OCI-LY7 (cell line): ENCODE data around the gene MIA. TPM values are rescaled to one million over a fixed set of nuclear protein-coding genes. Genes with fewer than 3 reads are reported as not detected.

ENCODE experiments used
- BruUV-seq: library from RNA; stranded (reverse); fragments of 400-500 nt; replicated peaks from 2 replicates; lab custom pipeline; 2021; lab: Mats Ljungman, UMichigan
- CTCF ChIA-PET: fragments of 300-600 bp; sonication (Branson Sonifier 250); formaldehyde crosslinking; loops from one replicate; lab custom pipeline; 2022; ENCODE audit warnings: antibody characterized with exemption; ENCODE audit not compliant: unreplicated experiment; lab: Charles Lee
- POLR2A ChIA-PET: fragments of 300-600 bp; sonication (Branson Sonifier 250); formaldehyde crosslinking; loops from one replicate; lab custom pipeline; 2022; ENCODE audit warnings: antibody characterized with exemption; lab: Charles Lee
- DNase-seq: peaks from one replicate; pipeline ENCODE4 v3.0.0-alpha.2; 2015; ENCODE audit warnings: low spot score
- H2AFZ ChIP-seq: fragments of 200-600 bp; sonication (generic), shearing (Covaris generic); 2 replicates; pipeline ENCODE4 v1.6.1; 2014; ENCODE audit warnings: mild to moderate bottlenecking, antibody characterized with exemption, low read length, moderate library complexity
- H3K27ac ChIP-seq: fragments of 200-600 bp; sonication (generic); 2 replicates; pipeline ENCODE4 v1.5.1; 2014; ENCODE audit warnings: mixed run types, low read depth, mild to moderate bottlenecking, moderate library complexity, low read length, inconsistent platforms; ENCODE audit not compliant: poor library complexity, severe bottlenecking
- H3K36me3 ChIP-seq: fragments of 200-600 bp; sonication (generic); 2 replicates; pipeline ENCODE4 v1.6.1; 2014; ENCODE audit warnings: mild to moderate bottlenecking, antibody characterized with exemption, low read length, moderate library complexity, mixed read lengths; ENCODE audit not compliant: insufficient read depth
- H3K4me1 ChIP-seq: fragments of 200-600 bp; sonication (generic); 2 replicates; pipeline ENCODE4 v1.5.1; 2014; ENCODE audit warnings: mild to moderate bottlenecking, low read length; ENCODE audit not compliant: insufficient read depth, poor library complexity, severe bottlenecking
- H3K4me2 ChIP-seq: fragments of 200-600 bp; sonication (generic); 2 replicates; pipeline ENCODE4 v1.6.1; 2014; ENCODE audit warnings: mild to moderate bottlenecking, low read length
- H3K4me3 ChIP-seq: fragments of 200-600 bp; sonication (generic); 2 replicates; pipeline ENCODE4 v1.5.1; 2014; ENCODE audit warnings: mild to moderate bottlenecking, low read depth, low read length; ENCODE audit not compliant: poor library complexity, severe bottlenecking
- H3K79me2 ChIP-seq: fragments of 200-600 bp; sonication (generic); 2 replicates; pipeline ENCODE4 v1.6.1; 2016; ENCODE audit warnings: low read depth, mild to moderate bottlenecking, low read length, moderate library complexity, mixed read lengths; ENCODE audit not compliant: insufficient read depth
- H3K9me2 ChIP-seq: fragments of 200-600 bp; sonication (generic); 2 replicates; pipeline ENCODE4 v1.6.1; 2016; ENCODE audit warnings: mild to moderate bottlenecking, low read length, mixed read lengths; ENCODE audit not compliant: insufficient read depth
- H3K9me3 ChIP-seq: fragments of 200-600 bp; sonication (generic); 2 replicates; pipeline ENCODE4 v1.6.1; 2014; ENCODE audit warnings: mild to moderate bottlenecking, mixed run types, low read length, mixed read lengths
- H4K20me1 ChIP-seq: fragments of 200-600 bp; sonication (generic); 2 replicates; pipeline ENCODE4 v1.6.1; 2014; ENCODE audit warnings: mild to moderate bottlenecking, antibody characterized with exemption, low read length, moderate library complexity, mixed read lengths; ENCODE audit not compliant: insufficient read depth
- EZH2phosphoT487 ChIP-seq: fragments of 200-600 bp; sonication (generic); IDR thresholded peaks from 2 replicates; pipeline ENCODE4 v1.6.1; 2018; ENCODE audit warnings: low read depth, borderline replicate concordance, mild to moderate bottlenecking, mixed run types, antibody characterized with exemption, low read length, moderate library complexity, mixed read lengths
- intact Hi-C: fragments of 100-400 bp; cut with micrococcal nuclease; formaldehyde crosslinking; loops from one replicate; pipeline ENCODE4 v1.10.0; 2022; ENCODE audit not compliant: unreplicated experiment
- total RNA-seq, 2 experiments: library from RNA; depleted of rRNA in 1 of 2; stranded (reverse); fragments of >200 nt in 1 of 2; shearing (Covaris generic) in 1 of 2; gene quantifications; 2 replicates each; pipeline ENCODE4 v1.2.3, GENCODE V29; 2014 to 2022
- TF ChIP-seq, protein P1 (sequence below): fragments of 200-600 bp; sonication (generic); conservative IDR thresholded peaks from 2 replicates; pipeline ENCODE4 v1.5.1; 2014; ENCODE audit warnings: mild to moderate bottlenecking, antibody characterized with exemption, low read length, moderate library complexity, mixed read lengths

Gene MIA
- total RNA-seq, 2 experiments from 2014 or later, result not detected

DNA sequence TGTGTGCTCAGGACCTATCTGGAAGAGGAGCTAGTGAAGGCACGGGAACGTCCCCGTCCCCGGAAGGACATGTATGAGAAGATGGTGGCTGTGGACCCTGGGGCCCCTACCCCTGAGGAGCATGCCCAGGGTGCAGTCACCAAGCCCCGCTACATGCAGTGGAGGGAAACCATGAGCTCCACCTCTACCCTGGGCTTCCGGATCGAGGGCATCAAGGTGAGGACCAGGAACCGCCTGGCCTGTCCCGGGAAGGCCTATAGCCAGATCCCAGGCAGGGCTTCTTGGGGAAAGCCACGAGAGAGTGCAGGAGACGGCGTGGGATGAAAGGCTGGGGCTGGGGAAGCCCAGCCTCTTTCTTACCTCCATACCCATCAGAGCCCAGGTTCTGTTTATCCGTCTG is 42.2 kb upstream of the MIA start:
- no peak overlapping the region for H2AFZ ChIP-seq
- POLR2A ChIA-PET, result interaction anchor here (0.6 kb wide), 1 partner anchor 12 kb away, joined by 4 read pairs; no protein-coding TSS in a partner anchor
- no peaks in the 10 kb centered on the region for H3K9me3 ChIP-seq
- no peaks in the 10 kb centered on the region for H3K79me2 ChIP-seq
- no TSS peak for BruUV-seq
- intact Hi-C loops, result no loop called here
- CTCF ChIA-PET, result no interaction called here
- no peaks in the 10 kb centered on the region for H3K9me2 ChIP-seq
- no peaks in the 10 kb centered on the region for H3K4me1 ChIP-seq
- peaks cover 7% of the 10 kb centered on the region; the same call in 1 of the 2 replicates for H3K36me3 ChIP-seq
- H4K20me1 ChIP-seq, result no peaks in the 10 kb centered on the region
- no peak overlapping the region for H3K4me3 ChIP-seq
- DNase-seq, result no peak
- no peak overlapping the region for H3K27ac ChIP-seq
- H3K4me2 ChIP-seq, result no peak overlapping the region
- TF ChIP-seq EZH2phosphoT487, result no peak
- TF ChIP-seq, protein P1, sequence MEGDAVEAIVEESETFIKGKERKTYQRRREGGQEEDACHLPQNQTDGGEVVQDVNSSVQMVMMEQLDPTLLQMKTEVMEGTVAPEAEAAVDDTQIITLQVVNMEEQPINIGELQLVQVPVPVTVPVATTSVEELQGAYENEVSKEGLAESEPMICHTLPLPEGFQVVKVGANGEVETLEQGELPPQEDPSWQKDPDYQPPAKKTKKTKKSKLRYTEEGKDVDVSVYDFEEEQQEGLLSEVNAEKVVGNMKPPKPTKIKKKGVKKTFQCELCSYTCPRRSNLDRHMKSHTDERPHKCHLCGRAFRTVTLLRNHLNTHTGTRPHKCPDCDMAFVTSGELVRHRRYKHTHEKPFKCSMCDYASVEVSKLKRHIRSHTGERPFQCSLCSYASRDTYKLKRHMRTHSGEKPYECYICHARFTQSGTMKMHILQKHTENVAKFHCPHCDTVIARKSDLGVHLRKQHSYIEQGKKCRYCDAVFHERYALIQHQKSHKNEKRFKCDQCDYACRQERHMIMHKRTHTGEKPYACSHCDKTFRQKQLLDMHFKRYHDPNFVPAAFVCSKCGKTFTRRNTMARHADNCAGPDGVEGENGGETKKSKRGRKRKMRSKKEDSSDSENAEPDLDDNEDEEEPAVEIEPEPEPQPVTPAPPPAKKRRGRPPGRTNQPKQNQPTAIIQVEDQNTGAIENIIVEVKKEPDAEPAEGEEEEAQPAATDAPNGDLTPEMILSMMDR, result no peak

DNA sequence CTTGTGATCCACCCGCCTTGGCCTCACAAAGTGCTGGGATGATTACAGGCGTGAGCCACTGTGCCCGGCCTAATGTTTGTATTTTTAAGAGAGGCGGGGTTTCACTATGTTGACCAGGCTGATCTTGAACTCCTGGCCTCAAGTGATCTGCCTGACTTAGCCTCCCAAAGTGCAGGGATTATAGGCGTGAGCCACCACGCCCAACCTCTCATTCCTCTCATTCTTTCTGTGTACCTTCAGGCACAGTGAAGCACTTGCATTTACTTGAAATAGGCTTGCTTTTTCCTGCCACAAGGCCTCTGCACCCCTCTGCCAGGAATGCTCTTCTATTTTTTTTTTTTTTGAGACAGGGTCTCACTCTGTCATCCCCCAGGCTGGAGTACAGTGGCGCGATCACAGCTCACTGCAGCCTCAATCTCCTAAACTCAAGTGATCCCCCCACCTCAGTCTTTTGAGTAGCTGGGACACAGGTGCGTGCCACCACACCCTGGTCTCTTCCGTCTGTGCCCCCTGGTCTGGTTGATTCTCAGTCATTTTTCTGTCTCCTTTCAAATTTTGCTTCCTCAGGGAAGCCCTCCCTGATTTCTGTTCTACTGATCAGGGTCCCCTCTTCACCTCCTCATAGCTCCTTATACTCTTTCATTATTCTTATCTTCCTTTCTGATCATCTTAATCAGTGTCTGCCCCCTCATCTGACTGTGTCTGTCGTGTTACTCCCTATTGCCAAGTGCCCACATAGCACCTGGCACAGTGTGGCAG is 40.1 kb upstream of the MIA start:
- DNase-seq, result no peak
- TF ChIP-seq EZH2phosphoT487, result no peak
- TF ChIP-seq, protein P1, result no peak
- CTCF ChIA-PET, result interaction anchor here (0.9 kb wide), 1 partner anchor 10 kb away, joined by 4 read pairs; no protein-coding TSS in a partner anchor
- no peak overlapping the region for H3K4me3 ChIP-seq
- H3K9me2 ChIP-seq, result no peaks in the 10 kb centered on the region
- no TSS peak for BruUV-seq
- POLR2A ChIA-PET, result no interaction called here
- H3K79me2 ChIP-seq, result no peaks in the 10 kb centered on the region
- no peaks in the 10 kb centered on the region for H4K20me1 ChIP-seq
- H3K27ac ChIP-seq, result no peak overlapping the region
- H3K4me2 ChIP-seq, result no peak overlapping the region
- no peak overlapping the region for H2AFZ ChIP-seq
- H3K36me3 ChIP-seq, result peaks cover 7% of the 10 kb centered on the region; the same call in 1 of the 2 replicates
- no peaks in the 10 kb centered on the region for H3K4me1 ChIP-seq
- intact Hi-C loops, result no loop called here
- no peaks in the 10 kb centered on the region for H3K9me3 ChIP-seq

DNA sequence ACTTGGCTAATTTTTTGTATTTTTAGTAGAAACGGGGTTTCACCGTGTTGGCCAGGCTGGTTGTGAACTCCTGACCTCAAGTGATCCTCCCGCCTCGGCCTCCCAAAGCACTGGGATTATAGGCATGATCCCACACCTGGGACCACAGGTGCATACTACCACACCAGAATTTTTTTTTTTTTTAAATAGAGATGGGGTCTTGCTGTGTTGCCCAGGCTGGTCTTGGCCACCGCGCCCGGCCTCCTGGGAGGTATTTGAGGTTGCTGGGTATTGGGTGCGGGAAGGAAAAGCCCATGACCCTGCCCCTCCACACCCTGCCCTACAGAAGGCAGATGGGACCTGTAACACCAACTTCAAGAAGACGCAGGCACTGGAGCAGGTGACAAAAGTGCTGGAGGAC is 38.7 kb upstream of the MIA start:
- intact Hi-C loops, result no loop called here

More for the DNA sequence above, 38.7 kb upstream of the MIA start:
- H3K27ac ChIP-seq, result no peak overlapping the region
- no peaks in the 10 kb centered on the region for H3K79me2 ChIP-seq
- no peak for TF ChIP-seq EZH2phosphoT487
- TF ChIP-seq, protein P1, result no peak
- ChIA-PET POLR2A (no interaction called here), CTCF (no interaction called here)
- DNase-seq, result no peak
- H3K9me2 ChIP-seq, result no peaks in the 10 kb centered on the region
- no TSS peak for BruUV-seq
- H3K4me2 ChIP-seq, result no peak overlapping the region
- H3K4me1 ChIP-seq, result no peaks in the 10 kb centered on the region
- no peak overlapping the region for H3K4me3 ChIP-seq
- H3K36me3 ChIP-seq, result 0 out of 2 replicates have a peak, but pooled peaks cover 5% of the 10 kb centered on the region
- H2AFZ ChIP-seq, result no peak overlapping the region
- H3K9me3 ChIP-seq, result no peaks in the 10 kb centered on the region
- H4K20me1 ChIP-seq, result no peaks in the 10 kb centered on the region
